Endodermal cell (in vitro differentiated cells): ENCODE data around the gene IKBIP. TPM values are rescaled to one million over a fixed set of nuclear protein-coding genes. Genes with fewer than 3 reads are reported as not detected.

ENCODE experiments used
- DNase-seq: peaks from one replicate; pipeline ENCODE4 v3.0.0-alpha.2; 2017
- H3K27ac ChIP-seq: 2 replicates; pipeline ENCODE4 v1.5.1; 2013; ENCODE audit warnings: mild to moderate bottlenecking, low read depth, low read length, moderate library complexity
- H3K27me3 ChIP-seq: 2 replicates; pipeline ENCODE4 v1.6.1; 2013; ENCODE audit warnings: mild to moderate bottlenecking, low read length, moderate library complexity; ENCODE audit not compliant: insufficient read depth, control insufficient read depth, poor library complexity, severe bottlenecking
- H3K36me3 ChIP-seq: 2 replicates; pipeline ENCODE4 v1.7.0; 2013; ENCODE audit warnings: mild to moderate bottlenecking, low read length, moderate library complexity; ENCODE audit not compliant: control insufficient read depth, insufficient read depth
- H3K4me1 ChIP-seq: one replicate; pipeline ENCODE4 v1.7.0; 2013; ENCODE audit warnings: low read length; ENCODE audit not compliant: control insufficient read depth, insufficient read depth
- H3K4me3 ChIP-seq: 2 replicates; pipeline ENCODE4 v1.5.1; 2013; ENCODE audit warnings: mild to moderate bottlenecking, low read length, moderate library complexity
- H3K9ac ChIP-seq: 2 replicates; pipeline ENCODE4 v1.6.1; 2013; ENCODE audit warnings: mild to moderate bottlenecking, low read length, moderate library complexity; ENCODE audit not compliant: poor library complexity, severe bottlenecking; ENCODE audit errors: extremely low read depth
- H3K9me3 ChIP-seq: 2 replicates; pipeline ENCODE4 v1.6.1; 2013; ENCODE audit warnings: mild to moderate bottlenecking, low read length, moderate library complexity; ENCODE audit not compliant: control insufficient read depth
- H3K27ac Mint-ChIP-seq: 2 replicates; pipeline ENCODE4 v1.8.0; 2020; ENCODE audit warnings: mixed read lengths
- H3K27me3 Mint-ChIP-seq: 2 replicates; pipeline ENCODE4 v1.8.0; 2021; ENCODE audit warnings: mild to moderate bottlenecking, mixed read lengths; ENCODE audit not compliant: insufficient read depth
- H3K36me3 Mint-ChIP-seq: 2 replicates; pipeline ENCODE4 v1.8.0; 2020; ENCODE audit warnings: low read depth, mixed read lengths
- H3K4me1 Mint-ChIP-seq: 2 replicates; pipeline ENCODE4 v1.8.0; 2020; ENCODE audit warnings: mixed read lengths
- H3K4me3 Mint-ChIP-seq: 2 replicates; pipeline ENCODE4 v1.8.0; 2020; ENCODE audit warnings: mild to moderate bottlenecking, moderate library complexity, mixed read lengths
- H3K9me3 Mint-ChIP-seq: 2 replicates; pipeline ENCODE4 v1.8.0; 2020; ENCODE audit warnings: mild to moderate bottlenecking, mixed read lengths
- CTCF ChIP-seq: fragments of 200-600 bp; sonication (generic); conservative IDR thresholded peaks from 2 replicates; pipeline ENCODE4 v1.5.0; 2021; ENCODE audit warnings: antibody characterized with exemption, mild to moderate bottlenecking
- whole genome bisulfite sequencing, 2 experiments: methylation state at CpG; one replicate each; pipeline versions ENCODE4 v1.1.5 to v1.1.7; 2013; ENCODE audit warnings: missing lambda C conversion rate in 2 of 2, mixed read lengths in 1 of 2; ENCODE audit not compliant: insufficient coverage in 1 of 2, insufficient read length in 1 of 2; 5-methylcytosine and 5-hydroxymethylcytosine counted together
- total RNA-seq, 2 donors: library from RNA; stranded (reverse); fragmentation: NEBNext Ultra II Directional in 1 of 2; extraction: Animal tissue kit (Norgen Biotek cat#: 25700) in 1 of 2; gene quantifications; 2 replicates in 1 of 2; 3 replicates in 1 of 2; pipeline ENCODE4 v1.2.1, GENCODE V29; 2021

The IKBIP gene
- total RNA-seq, 2 donors from 2014 or later, result 10.6 to 16.3 TPM

GRCh38 chr12:98635657-98636323 is 8.8 kb downstream of the IKBIP start:
- H3K4me1 Mint-ChIP-seq, result no peaks in the 10 kb centered on the region
- no peaks in the 10 kb centered on the region for H3K27me3 ChIP-seq
- no peak overlapping the region for H3K9ac ChIP-seq
- H3K9me3 ChIP-seq, result no peaks in the 10 kb centered on the region
- WGBS, 2 experiments, result 86 to 94% methylated on average over 3 to 4 of the region's 4 CpGs
- no peak overlapping the region for H3K4me3 Mint-ChIP-seq
- TF ChIP-seq CTCF, result no peak
- H3K9me3 Mint-ChIP-seq, result no peaks in the 10 kb centered on the region
- no peak overlapping the region for H3K27ac ChIP-seq
- no peak for DNase-seq
- no peaks in the 10 kb centered on the region for H3K27me3 Mint-ChIP-seq
- H3K36me3 ChIP-seq, result peaks cover 18% of the 10 kb centered on the region
- H3K4me1 ChIP-seq, result no peaks in the 10 kb centered on the region
- H3K4me3 ChIP-seq, result no peak overlapping the region
- H3K36me3 Mint-ChIP-seq, result peaks cover 11% of the 10 kb centered on the region
- no peak overlapping the region for H3K27ac Mint-ChIP-seq

- WGBS, 2 experiments, result 97 to 100% methylated on average over 2 of the region's 4 CpGs
- no peaks in the 10 kb centered on the region for H3K4me1 ChIP-seq
- no peaks in the 10 kb centered on the region for H3K27me3 ChIP-seq
- DNase-seq, result no peak
- no peaks in the 10 kb centered on the region for H3K9me3 ChIP-seq
- Mint-ChIP-seq H3K27me3 (no peaks in the 10 kb centered on the region), H3K4me1 (no peaks in the 10 kb centered on the region), H3K27ac (no peak overlapping the region), H3K36me3 (no peaks in the 10 kb centered on the region), H3K4me3 (no peak overlapping the region), H3K9me3 (no peaks in the 10 kb centered on the region)
- H3K36me3 ChIP-seq, result no peaks in the 10 kb centered on the region
- H3K27ac ChIP-seq, result no peak overlapping the region
- no peak for TF ChIP-seq CTCF
- no peak overlapping the region for H3K4me3 ChIP-seq
- H3K9ac ChIP-seq, result no peak overlapping the region
These were observed 25.6 kb downstream of the IKBIP start for GRCh38 chr12:98618952-98619351.

GRCh38 chr12:98612696-98613334 is 31.8 kb downstream of the IKBIP start:
- H3K9ac ChIP-seq, result no peak overlapping the region
- H3K4me1 Mint-ChIP-seq, result peaks cover 2% of the 10 kb centered on the region
- 90 to 97% methylated on average over 4 to 5 of the region's 5 CpGs for whole genome bisulfite sequencing, 2 experiments
- no peak for DNase-seq
- no peak overlapping the region for H3K4me3 ChIP-seq
- H3K36me3 Mint-ChIP-seq, result no peaks in the 10 kb centered on the region
- H3K27ac Mint-ChIP-seq, result peak overlapping the region; percentile 75
- H3K9me3 ChIP-seq, result no peaks in the 10 kb centered on the region
- no peaks in the 10 kb centered on the region for H3K27me3 Mint-ChIP-seq
- H3K36me3 ChIP-seq, result no peaks in the 10 kb centered on the region
- H3K4me3 Mint-ChIP-seq, result no peak overlapping the region
- H3K9me3 Mint-ChIP-seq, result no peaks in the 10 kb centered on the region
- no peak for TF ChIP-seq CTCF
- H3K27ac ChIP-seq, result no peak overlapping the region
- no peaks in the 10 kb centered on the region for H3K4me1 ChIP-seq
- no peaks in the 10 kb centered on the region for H3K27me3 ChIP-seq
